ENCODE measurements around the gene SLC26A1. TPM values are rescaled to one million over a fixed set of nuclear protein-coding genes. Genes with fewer than 3 reads are reported as not detected.
A peak's percentile ranks its signal among the peaks of the same experiment; 100 is the strongest.

SLC26A1 gene
- total and polyA plus RNA-seq, 3 experiments from 2014 or later, result 1.1 TPM; not detected in 2

GRCh38 chr4:1012034-1012739 is 19.0 kb upstream of the SLC26A1 start:
- no peak overlapping the region for H3K4me3 ChIP-seq (ENCODE audit: low read length)
- H3K9me3 Mint-ChIP-seq, result peaks cover 0 to 1% (median 0%) of the 10 kb centered on the region in 5 donors
- H3K27me3 Mint-ChIP-seq, result peaks cover 12 to 19% of the 10 kb centered on the region in 2 donors
- peaks cover 0 to 7% (median 0%) of the 10 kb centered on the region in 3 donors for H3K36me3 Mint-ChIP-seq
- H3K36me3 ChIP-seq (ENCODE audit: insufficient read depth, low read length), result no peaks in the 10 kb centered on the region
- peak overlapping the region in 2 of 8 donors; percentile 74 to 94 for H3K27ac Mint-ChIP-seq
- ChIA-PET POLR2A (no interaction called here), CTCF (no interaction called here)
- H3K4me3 Mint-ChIP-seq, result peak overlapping the region; percentile 41 to 92 (median 68)
- peaks cover 9% of the 10 kb centered on the region for H3K27me3 ChIP-seq (ENCODE audit: insufficient read depth, low read length, poor library complexity, severe bottlenecking)
- DNase-seq, result peak; percentile 27 to 68 (median 35)
- peaks cover 14% of the 10 kb centered on the region for H3K4me1 ChIP-seq (ENCODE audit: insufficient read depth, low read length)
- no peak overlapping the region for H3K27ac ChIP-seq (ENCODE audit: low read depth, low read length)
- H3K9me3 ChIP-seq (ENCODE audit: low read length), result no peaks in the 10 kb centered on the region
- H3K4me1 Mint-ChIP-seq, result peaks cover 12 to 19% (median 14%) of the 10 kb centered on the region in 3 donors

- Mint-ChIP-seq H3K4me3 (peak overlapping the region in 2 of 7 donors; percentile 44 to 47), H3K4me1 (peaks cover 12 to 19% (median 14%) of the 10 kb centered on the region in 3 donors), H3K36me3 (peaks cover 0 to 7% (median 0%) of the 10 kb centered on the region in 3 donors), H3K27ac (no peak overlapping the region), H3K9me3 (peaks cover 0 to 6% (median 0%) of the 10 kb centered on the region in 5 donors), H3K27me3 (peaks cover 16 to 24% of the 10 kb centered on the region in 2 donors)
- ChIA-PET POLR2A (no interaction called here), CTCF (no interaction called here)
- H3K27me3 ChIP-seq (ENCODE audit: insufficient read depth, low read length, poor library complexity, severe bottlenecking), result peaks cover 9% of the 10 kb centered on the region
- H3K4me3 ChIP-seq (ENCODE audit: low read length), result no peak overlapping the region
- H3K4me1 ChIP-seq (ENCODE audit: insufficient read depth, low read length), result peaks cover 14% of the 10 kb centered on the region
- no peaks in the 10 kb centered on the region for H3K9me3 ChIP-seq (ENCODE audit: low read length)
- H3K27ac ChIP-seq (ENCODE audit: low read depth, low read length), result no peak overlapping the region
- H3K36me3 ChIP-seq (ENCODE audit: insufficient read depth, low read length), result no peaks in the 10 kb centered on the region
- no peak for DNase-seq
Measured at GRCh38 chr4:1011666-1012033, 18.4 kb upstream of the SLC26A1 start.

GRCh38 chr4:1011022-1011665 is 17.9 kb upstream of the SLC26A1 start, which contains the start of gene FGFRL1:
TSS of gene FGFRL1 (plus strand) at chr4:1011626. CDS start at chr4:1012486, 860 bp downstream.
- peaks cover 9% of the 10 kb centered on the region for H3K27me3 ChIP-seq (ENCODE audit: insufficient read depth, low read length, poor library complexity, severe bottlenecking)
- peak within 1 kb of the TSS; percentile 83 to 97 (median 94) for H3K27ac Mint-ChIP-seq
- H3K4me1 Mint-ChIP-seq, result peaks cover 12 to 19% (median 14%) of the 10 kb centered on the region in 3 donors
- no peaks in the 10 kb centered on the region for H3K36me3 ChIP-seq (ENCODE audit: insufficient read depth, low read length)
- DNase-seq, result peak; percentile 80 to 92 (median 86)
- H3K9me3 ChIP-seq (ENCODE audit: low read length), result no peaks in the 10 kb centered on the region
- ChIA-PET POLR2A (interaction anchor here (0.7 to 1.5 kb wide), 2 partner anchors 25 to 229 kb away, joined by 3 to 5 read pairs; partner anchors contain the start of gene IDUA), CTCF (interaction anchor here (1.6 kb wide), 1 partner anchor 12 kb away, joined by 4 read pairs; no protein-coding TSS in a partner anchor)
- H3K27me3 Mint-ChIP-seq, result peaks cover 18 to 29% of the 10 kb centered on the region in 2 donors
- peaks cover 14% of the 10 kb centered on the region for H3K4me1 ChIP-seq (ENCODE audit: insufficient read depth, low read length)
- H3K9me3 Mint-ChIP-seq, result peaks cover 0 to 6% (median 0%) of the 10 kb centered on the region in 5 donors
- peak within 1 kb of the TSS; percentile 80 for H3K4me3 ChIP-seq (ENCODE audit: low read length)
- H3K27ac ChIP-seq (ENCODE audit: low read depth, low read length), result peak within 1 kb of the TSS; percentile 70
- peaks cover 0 to 7% (median 0%) of the 10 kb centered on the region in 3 donors for H3K36me3 Mint-ChIP-seq
- H3K4me3 Mint-ChIP-seq, result peak within 1 kb of the TSS; percentile 85 to 95 (median 90)

GRCh38 chr4:1010395-1011021 is 17.3 kb upstream of the SLC26A1 start:
- H3K27ac ChIP-seq (ENCODE audit: low read depth, low read length), result peak overlapping the region; percentile 70
- peaks cover 14% of the 10 kb centered on the region for H3K4me1 ChIP-seq (ENCODE audit: insufficient read depth, low read length)
- H3K4me3 Mint-ChIP-seq, result peak overlapping the region; percentile 85 to 95 (median 90)
- ChIA-PET POLR2A (interaction anchor here (0.7 to 1.5 kb wide), 3 partner anchors 24 to 229 kb away, joined by 3 to 5 read pairs (median 4); partner anchors contain the start of gene IDUA), CTCF (interaction anchor here (0.8 to 1.9 kb wide), 4 partner anchors 13 to 619 kb away, joined by 3 to 6 read pairs (median 4); partner anchors contain the start of gene IDUA)
- H3K27ac Mint-ChIP-seq, result peak overlapping the region; percentile 83 to 97 (median 94)
- H3K36me3 Mint-ChIP-seq, result peaks cover 0 to 7% (median 0%) of the 10 kb centered on the region in 3 donors
- H3K27me3 Mint-ChIP-seq, result peaks cover 25 to 32% of the 10 kb centered on the region in 2 donors
- peak; percentile 66 to 88 (median 76) for DNase-seq
- H3K9me3 ChIP-seq (ENCODE audit: low read length), result no peaks in the 10 kb centered on the region
- H3K27me3 ChIP-seq (ENCODE audit: insufficient read depth, low read length, poor library complexity, severe bottlenecking), result peaks cover 9% of the 10 kb centered on the region
- no peaks in the 10 kb centered on the region for H3K36me3 ChIP-seq (ENCODE audit: insufficient read depth, low read length)
- H3K4me1 Mint-ChIP-seq, result peaks cover 12 to 19% (median 14%) of the 10 kb centered on the region in 3 donors
- peak overlapping the region; percentile 80 for H3K4me3 ChIP-seq (ENCODE audit: low read length)
- H3K9me3 Mint-ChIP-seq, result peaks cover 0 to 6% (median 0%) of the 10 kb centered on the region in 5 donors

GRCh38 chr4:1009542-1010394 is 16.6 kb upstream of the SLC26A1 start:
- H3K27ac Mint-ChIP-seq, result peak overlapping the region in 6 of 8 donors; percentile 12 to 95 (median 88)
- peaks cover 12 to 19% (median 14%) of the 10 kb centered on the region in 3 donors for H3K4me1 Mint-ChIP-seq
- peak overlapping the region; percentile 80 for H3K4me3 ChIP-seq (ENCODE audit: low read length)
- H3K36me3 Mint-ChIP-seq, result peaks cover 0 to 7% (median 0%) of the 10 kb centered on the region in 3 donors
- H3K9me3 Mint-ChIP-seq, result peaks cover 0 to 6% (median 0%) of the 10 kb centered on the region in 5 donors
- H3K4me3 Mint-ChIP-seq, result peak overlapping the region; percentile 77 to 95 (median 89)
- H3K27me3 Mint-ChIP-seq, result peaks cover 25 to 34% of the 10 kb centered on the region in 2 donors
- H3K9me3 ChIP-seq (ENCODE audit: low read length), result no peaks in the 10 kb centered on the region
- H3K27ac ChIP-seq (ENCODE audit: low read depth, low read length), result peak overlapping the region; percentile 70
- CTCF ChIA-PET, result interaction anchor here (0.8 to 1.9 kb wide), 5 partner anchors 13 to 620 kb away, joined by 3 to 6 read pairs (median 3); partner anchors contain the start of gene IDUA
- POLR2A ChIA-PET, result interaction anchor here (0.9 to 1.5 kb wide), 2 partner anchors 23 to 228 kb away, joined by 4 to 5 read pairs; partner anchors contain the start of gene IDUA
- peak; percentile 65 to 83 (median 69) for DNase-seq
- H3K27me3 ChIP-seq (ENCODE audit: insufficient read depth, low read length, poor library complexity, severe bottlenecking), result peaks cover 13% of the 10 kb centered on the region
- H3K36me3 ChIP-seq (ENCODE audit: insufficient read depth, low read length), result no peaks in the 10 kb centered on the region
- H3K4me1 ChIP-seq (ENCODE audit: insufficient read depth, low read length), result peaks cover 14% of the 10 kb centered on the region

GRCh38 chr4:1008840-1009541 is 15.8 kb upstream of the SLC26A1 start:
- CTCF ChIA-PET, result interaction anchor here (1.0 to 1.9 kb wide), 3 partner anchors 21 to 267 kb away, joined by 3 to 6 read pairs (median 5); partner anchors contain the start of gene IDUA
- Histone ChIP-seq H3K4me3 (ENCODE audit: low read length) (peak overlapping the region; percentile 58), H3K27me3 (ENCODE audit: insufficient read depth, low read length, poor library complexity, severe bottlenecking) (peaks cover 13% of the 10 kb centered on the region), H3K4me1 (ENCODE audit: insufficient read depth, low read length) (peaks cover 14% of the 10 kb centered on the region), H3K9me3 (ENCODE audit: low read length) (no peaks in the 10 kb centered on the region), H3K27ac (ENCODE audit: low read depth, low read length) (peak overlapping the region; percentile 38), H3K36me3 (ENCODE audit: insufficient read depth, low read length) (no peaks in the 10 kb centered on the region)
- H3K36me3 Mint-ChIP-seq, result peaks cover 0 to 6% (median 0%) of the 10 kb centered on the region in 3 donors
- DNase-seq, result peak in 4 of 5 donors; percentile 10 to 68 (median 34)
- POLR2A ChIA-PET, result no interaction called here
- peaks cover 27 to 41% of the 10 kb centered on the region in 2 donors for H3K27me3 Mint-ChIP-seq
- H3K9me3 Mint-ChIP-seq, result peaks cover 0 to 6% (median 0%) of the 10 kb centered on the region in 5 donors
- peaks cover 12 to 17% (median 14%) of the 10 kb centered on the region in 3 donors for H3K4me1 Mint-ChIP-seq
- peak overlapping the region in 7 of 8 donors; percentile 12 to 93 (median 68) for H3K27ac Mint-ChIP-seq
- H3K4me3 Mint-ChIP-seq, result peak overlapping the region; percentile 77 to 91 (median 84)
